Measurements from ENCODE around the gene WDR74. TPM values are rescaled to one million over a fixed set of nuclear protein-coding genes. Genes with fewer than 3 reads are reported as not detected.

WDR74 gene
- total RNA-seq, 6 experiments from 2014 or later: 17.6 to 30.6 (median 24.3) TPM

- Histone ChIP-seq H3K27me3 (no peaks in the 10 kb centered on the region), H3K27ac (peak within 1 kb of the TSS; percentile 86 to 97 (median 91)), H3K9me3 (no peaks in the 10 kb centered on the region), H3K4me1 (peaks cover 0 to 32% (median 9%) of the 10 kb centered on the region in 4 donors), H3K4me3 (peak within 1 kb of the TSS; percentile 97 to 99 (median 98)), H3K36me3 (peaks cover 0 to 15% (median 8%) of the 10 kb centered on the region in 4 donors)
- 0% methylated on average over 7 of the region's 88 CpGs for WGBS (ENCODE audit: insufficient coverage, low coverage, low lambda C conversion rate, missing lambda C conversion rate)
- DNase-seq: peak; percentile 97 to 99 (median 98)
- peak; percentile 82 to 91 (median 86) for ATAC-seq
- TF ChIP-seq POLR2A (IDR thresholded peaks at IDR 0.05): peak; percentile 96
- TF ChIP-seq, protein P1, sequence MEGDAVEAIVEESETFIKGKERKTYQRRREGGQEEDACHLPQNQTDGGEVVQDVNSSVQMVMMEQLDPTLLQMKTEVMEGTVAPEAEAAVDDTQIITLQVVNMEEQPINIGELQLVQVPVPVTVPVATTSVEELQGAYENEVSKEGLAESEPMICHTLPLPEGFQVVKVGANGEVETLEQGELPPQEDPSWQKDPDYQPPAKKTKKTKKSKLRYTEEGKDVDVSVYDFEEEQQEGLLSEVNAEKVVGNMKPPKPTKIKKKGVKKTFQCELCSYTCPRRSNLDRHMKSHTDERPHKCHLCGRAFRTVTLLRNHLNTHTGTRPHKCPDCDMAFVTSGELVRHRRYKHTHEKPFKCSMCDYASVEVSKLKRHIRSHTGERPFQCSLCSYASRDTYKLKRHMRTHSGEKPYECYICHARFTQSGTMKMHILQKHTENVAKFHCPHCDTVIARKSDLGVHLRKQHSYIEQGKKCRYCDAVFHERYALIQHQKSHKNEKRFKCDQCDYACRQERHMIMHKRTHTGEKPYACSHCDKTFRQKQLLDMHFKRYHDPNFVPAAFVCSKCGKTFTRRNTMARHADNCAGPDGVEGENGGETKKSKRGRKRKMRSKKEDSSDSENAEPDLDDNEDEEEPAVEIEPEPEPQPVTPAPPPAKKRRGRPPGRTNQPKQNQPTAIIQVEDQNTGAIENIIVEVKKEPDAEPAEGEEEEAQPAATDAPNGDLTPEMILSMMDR (IDR thresholded peaks at IDR 0.05): peak in 3 of 4 donors; percentile 22 to 36 (median 26)
- intact Hi-C loops (cut with DNase I): loop anchor here in 1 of 2 donors (10.0 kb wide), 1 partner anchor 68 kb away; no protein-coding TSS in a partner anchor
Observed at GRCh38 chr11:62787005-62787759, 52.2 kb downstream of the WDR74 start, which contains the start of gene TMEM179B. Gene TMEM179B, plus strand, starts transcription at chr11:62787402. Its CDS starts 30 bp downstream, at chr11:62787432.

DNA sequence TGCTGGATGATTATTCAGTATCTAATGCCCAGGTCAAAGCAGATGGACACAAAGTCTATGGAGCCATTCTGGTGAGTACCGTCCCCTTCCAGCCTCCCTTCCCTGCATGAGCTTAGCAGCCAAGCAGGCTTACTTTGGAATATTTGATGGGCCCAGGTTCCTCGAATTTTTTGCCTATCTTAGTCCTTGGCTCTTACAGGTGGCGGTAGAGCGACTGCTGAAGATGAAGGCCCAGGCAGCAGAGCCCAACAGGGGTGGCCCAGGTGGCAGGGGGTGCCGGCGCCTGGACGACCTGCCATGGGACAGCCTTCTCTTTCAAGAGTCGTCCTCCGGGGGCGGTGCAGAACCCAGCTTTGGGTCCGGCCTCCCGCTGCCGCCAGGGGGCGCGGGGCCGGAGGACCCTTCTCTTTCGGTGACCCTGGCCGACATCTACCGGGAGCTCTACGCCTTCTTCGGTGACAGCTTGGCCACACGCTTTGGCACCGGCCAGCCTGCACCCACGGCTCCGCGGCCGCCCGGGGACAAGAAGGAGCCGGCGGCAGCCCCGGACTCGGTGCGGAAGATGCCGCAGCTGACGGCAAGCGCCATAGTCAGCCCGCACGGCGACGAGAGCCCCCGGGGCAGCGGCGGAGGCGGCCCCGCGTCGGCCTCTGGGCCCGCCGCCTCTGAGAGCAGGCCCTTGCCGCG, 52.9 kb downstream of the WDR74 start:
- intact Hi-C loops (cut with DNase I): loop anchor here in 1 of 2 donors (10.0 kb wide), 1 partner anchor 68 kb away; no protein-coding TSS in a partner anchor
- H3K4me1 ChIP-seq: peaks cover 0 to 29% (median 8%) of the 10 kb centered on the region in 4 donors
- peak; percentile 79 to 86 (median 83) for ATAC-seq
- H3K27ac ChIP-seq: peak overlapping the region; percentile 86 to 97 (median 91)
- peaks cover 0 to 22% (median 9%) of the 10 kb centered on the region in 4 donors for H3K36me3 ChIP-seq
- TF ChIP-seq, protein P1 (IDR thresholded peaks at IDR 0.05): peak; percentile 89 to 96 (median 93)
- TF ChIP-seq POLR2A (IDR thresholded peaks at IDR 0.05): no peak
- no peaks in the 10 kb centered on the region for H3K9me3 ChIP-seq
- DNase-seq: peak; percentile 87 to 90 (median 90)
- H3K4me3 ChIP-seq: peak overlapping the region; percentile 97 to 99 (median 98)
- WGBS (ENCODE audit: insufficient coverage, low coverage, low lambda C conversion rate, missing lambda C conversion rate): 3% methylated on average over 15 of the region's 51 CpGs
- H3K27me3 ChIP-seq: no peaks in the 10 kb centered on the region

Small RNA genes lying within 50 kb of the gene (microRNA-seq; reads per million reads assigned to microRNA genes)
- 0.58 to 1.3 reads per million in 2 donors for gene MIR6514
- 0 to 0.29 reads per million in 2 donors for gene MIR6748

Small RNA genes lying within 50 kb of the gene (small RNA-seq; reads per million reads assigned to genes)
- gene MIR6514 (0.10 to 0.52 reads per million in 2 experiments), gene RF00099 (0 reads per million in 2 experiments), gene RNU6-118P (0 reads per million in 2 experiments), gene SNORD22 (0 reads per million in 2 experiments), gene SNORD26 (0 reads per million in 2 experiments), gene SNORD27 (0 reads per million in 2 experiments), gene SNORD28 (0 reads per million in 2 experiments), gene SNORD30 (4,183 to 6,160 reads per million in 2 experiments)

Other genes starting within 250 kb of the WDR74 start
- gene TUT1, start 248.1 kb downstream of the WDR74 start, total RNA-seq: 10 to 100 TPM; 12.3 to 34.2 (median 21.1) TPM
- 10 to 100 TPM; 20.0 to 38.0 (median 31.8) TPM for gene MTA2, start 237.7 kb downstream of the WDR74 start, total RNA-seq
- 10 to 100 TPM; 19.1 to 36.4 (median 22.7) TPM for gene EML3, start 226.8 kb downstream of the WDR74 start, total RNA-seq
- gene ROM1, start 226.3 kb downstream of the WDR74 start, total RNA-seq: 1 to 10 TPM; 1.1 to 2.9 (median 1.2) TPM
- 10 to 100 TPM; 17.1 to 32.8 (median 23.4) TPM for gene B3GAT3, start 217.6 kb downstream of the WDR74 start, total RNA-seq
- gene GANAB, start 193.0 kb downstream of the WDR74 start, total RNA-seq: 100 to 1,000 TPM; 131 to 237 (median 201) TPM
- 10 to 100 TPM; 12.1 to 20.3 (median 13.0) TPM for gene INTS5, start 186.3 kb downstream of the WDR74 start, total RNA-seq
- gene C11orf98, start 174.4 kb downstream of the WDR74 start, total RNA-seq: 10 to 100 TPM; 18.6 to 52.0 (median 25.6) TPM
- 1 to 10 TPM in 5 of 6 experiments, under 1 TPM in 1; 0.74 to 4.1 (median 2.6) TPM for gene CSKMT, start 174.3 kb downstream of the WDR74 start, total RNA-seq
- gene UQCC3, start 167.9 kb downstream of the WDR74 start, total RNA-seq: 1 to 10 TPM; 4.0 to 6.3 (median 5.3) TPM
- gene LBHD1, start 167.3 kb downstream of the WDR74 start, total RNA-seq: 1 to 10 TPM; 2.7 to 6.5 (median 3.7) TPM
- 10 to 100 TPM; 24.7 to 41.9 (median 28.0) TPM for gene UBXN1, start 160.5 kb downstream of the WDR74 start, total RNA-seq
- gene LRRN4CL, start 150.1 kb downstream of the WDR74 start, total RNA-seq: under 1 TPM in 1 of 6 experiments, not detected in 5; 0.12 TPM
- gene BSCL2, start 132.2 kb downstream of the WDR74 start, total RNA-seq: 10 to 100 TPM; 18.8 to 41.4 (median 34.3) TPM
- not detected for gene GNG3, start 131.9 kb downstream of the WDR74 start, total RNA-seq
- gene HNRNPUL2, start 112.1 kb downstream of the WDR74 start, total RNA-seq: 10 to 100 TPM in 4 of 6 experiments, 1 to 10 TPM in 2; 7.9 to 17.1 (median 13.3) TPM
- 10 to 100 TPM in 3 of 6 experiments, 1 to 10 TPM in 3; 8.5 to 13.3 (median 10.6) TPM for gene TTC9C, start 111.1 kb downstream of the WDR74 start, total RNA-seq
- 1 to 10 TPM; 3.4 to 7.1 (median 4.7) TPM for gene ZBTB3, start 85.4 kb downstream of the WDR74 start, total RNA-seq
- 10 to 100 TPM; 23.8 to 37.4 (median 26.6) TPM for gene POLR2G, start 78.0 kb downstream of the WDR74 start, total RNA-seq
- 10 to 100 TPM; 11.9 to 19.3 (median 16.0) TPM for gene TAF6L, start 68.2 kb downstream of the WDR74 start, total RNA-seq
- gene TMEM179B, start 52.2 kb downstream of the WDR74 start, total RNA-seq: 10 to 100 TPM; 23.9 to 47.6 (median 29.1) TPM
- gene TMEM223, start 47.6 kb downstream of the WDR74 start, total RNA-seq: 10 to 100 TPM in 2 of 6 experiments, 1 to 10 TPM in 4; 6.6 to 26.4 (median 8.2) TPM
- gene NXF1, start 34.1 kb downstream of the WDR74 start, total RNA-seq: 10 to 100 TPM; 24.7 to 42.9 (median 32.3) TPM
- 10 to 100 TPM; 22.1 to 27.8 (median 24.6) TPM for gene STX5, start 7.5 kb downstream of the WDR74 start, total RNA-seq
- gene TEX54, start 6.7 kb downstream of the WDR74 start, total RNA-seq: not detected
- 100 to 1,000 TPM in 1 of 6 experiments, 10 to 100 TPM in 5; 39.8 to 106 (median 63.0) TPM for gene SLC3A2, start 41.3 kb upstream of the WDR74 start, total RNA-seq
- not detected for gene CHRM1, start 81.8 kb upstream of the WDR74 start, total RNA-seq
- gene SLC22A6, start 145.4 kb upstream of the WDR74 start, total RNA-seq: not detected
- gene SLC22A8, start 176.3 kb upstream of the WDR74 start, total RNA-seq: not detected